DOHH2 (cell line): ENCODE results near the gene CCR5AS.

Experiments used
- H3F3A ChIP-seq: fragments of 200-600 bp; sonication (generic), shearing (Covaris generic); 2 replicates; pipeline ENCODE4 v1.6.0; 2016; ENCODE audit warnings: antibody characterized with exemption, mild to moderate bottlenecking; ENCODE audit not compliant: control insufficient read depth, insufficient read depth
- H3K27ac ChIP-seq: fragments of 200-600 bp; sonication (generic); 2 replicates; pipeline ENCODE4 v1.5.1; 2014; ENCODE audit warnings: low read depth, mild to moderate bottlenecking, low read length, moderate library complexity
- H3K27me3 ChIP-seq: fragments of 200-600 bp; sonication (generic); 2 replicates; pipeline ENCODE4 v1.6.1; 2014; ENCODE audit warnings: mild to moderate bottlenecking, low read length, mixed read lengths; ENCODE audit not compliant: control insufficient read depth
- H3K36me3 ChIP-seq: fragments of 200-600 bp; sonication (generic); 2 replicates; pipeline ENCODE4 v1.6.1; 2014; ENCODE audit warnings: mild to moderate bottlenecking, low read length, moderate library complexity, mixed read lengths; ENCODE audit not compliant: control insufficient read depth
- H3K4me1 ChIP-seq: fragments of 200-600 bp; sonication (generic); 2 replicates; pipeline ENCODE4 v1.6.1; 2014; ENCODE audit warnings: mild to moderate bottlenecking, low read length, mixed read lengths; ENCODE audit not compliant: control insufficient read depth
- H3K4me2 ChIP-seq: fragments of 200-600 bp; sonication (generic); 2 replicates; pipeline ENCODE4 v1.6.0; 2014; ENCODE audit warnings: mild to moderate bottlenecking, low read length, moderate library complexity
- H3K4me3 ChIP-seq: fragments of 200-600 bp; sonication (generic); 2 replicates; pipeline ENCODE4 v1.5.1; 2014; ENCODE audit warnings: mild to moderate bottlenecking, low read length, mixed read lengths
- H3K79me2 ChIP-seq: fragments of 200-600 bp; sonication (generic); 2 replicates; pipeline ENCODE4 v1.6.1; 2014; ENCODE audit warnings: mild to moderate bottlenecking, low read length, mixed read lengths; ENCODE audit not compliant: control insufficient read depth
- H3K9me2 ChIP-seq: fragments of 200-600 bp; sonication (generic); replicated peaks from 2 replicates; pipeline ENCODE4 v1.6.1; 2014; ENCODE audit warnings: mild to moderate bottlenecking, low read length, mixed read lengths; ENCODE audit not compliant: control insufficient read depth
- H3K9me3 ChIP-seq: fragments of 200-600 bp; sonication (generic); 2 replicates; pipeline ENCODE4 v1.6.1; 2014; ENCODE audit warnings: antibody characterized with exemption, low read length, mixed read lengths; ENCODE audit not compliant: control insufficient read depth, insufficient read depth
- H4K20me1 ChIP-seq: fragments of 200-600 bp; sonication (generic); 2 replicates; pipeline ENCODE4 v1.6.0; 2014; ENCODE audit warnings: low read depth, mild to moderate bottlenecking, antibody characterized with exemption, low read length, moderate library complexity; ENCODE audit not compliant: control insufficient read depth, insufficient read depth
- EZH2phosphoT487 ChIP-seq: fragments of 200-600 bp; sonication (generic); IDR thresholded peaks from 2 replicates; pipeline ENCODE4 v1.6.1; 2017; ENCODE audit warnings: borderline replicate concordance, mild to moderate bottlenecking, antibody characterized with exemption, low read length, moderate library complexity, mixed read lengths
- TF ChIP-seq, protein P1 (sequence below): fragments of 200-600 bp; sonication (generic); IDR thresholded peaks from one replicate; pipeline ENCODE4 v1.5.1; 2014; ENCODE audit warnings: antibody characterized with exemption, mild to moderate bottlenecking, low read depth, low read length; ENCODE audit not compliant: poor library complexity, severe bottlenecking

Gene CCR5AS

DNA sequence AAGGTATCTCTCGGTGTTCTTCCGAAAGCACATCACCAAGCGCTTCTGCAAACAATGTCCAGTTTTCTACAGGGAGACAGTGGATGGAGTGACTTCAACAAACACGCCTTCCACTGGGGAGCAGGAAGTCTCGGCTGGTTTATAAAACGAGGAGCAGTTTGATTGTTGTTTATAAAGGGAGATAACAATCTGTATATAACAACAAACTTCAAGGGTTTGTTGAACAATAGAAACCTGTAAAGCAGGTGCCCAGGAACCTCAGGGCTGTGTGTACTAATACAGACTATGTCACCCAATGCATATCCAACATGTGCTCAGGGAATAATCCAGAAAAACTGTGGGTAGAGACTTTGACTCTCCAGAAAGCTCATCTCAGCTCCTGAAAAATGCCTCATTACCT is 48.4 kb downstream of the CCR5AS start:
- no peaks in the 10 kb centered on the region for H3K9me2 ChIP-seq
- H3K36me3 ChIP-seq: no peaks in the 10 kb centered on the region
- H3K4me1 ChIP-seq: no peaks in the 10 kb centered on the region
- no peak overlapping the region for H3K4me3 ChIP-seq
- no peaks in the 10 kb centered on the region for H4K20me1 ChIP-seq
- H3K9me3 ChIP-seq: no peaks in the 10 kb centered on the region
- H3K27ac ChIP-seq: no peak overlapping the region
- no peak overlapping the region for H3K4me2 ChIP-seq
- no peaks in the 10 kb centered on the region for H3K79me2 ChIP-seq
- no peaks in the 10 kb centered on the region for H3F3A ChIP-seq
- H3K27me3 ChIP-seq: peaks cover 56% of the 10 kb centered on the region
- no peak for TF ChIP-seq EZH2phosphoT487
- TF ChIP-seq, protein P1, sequence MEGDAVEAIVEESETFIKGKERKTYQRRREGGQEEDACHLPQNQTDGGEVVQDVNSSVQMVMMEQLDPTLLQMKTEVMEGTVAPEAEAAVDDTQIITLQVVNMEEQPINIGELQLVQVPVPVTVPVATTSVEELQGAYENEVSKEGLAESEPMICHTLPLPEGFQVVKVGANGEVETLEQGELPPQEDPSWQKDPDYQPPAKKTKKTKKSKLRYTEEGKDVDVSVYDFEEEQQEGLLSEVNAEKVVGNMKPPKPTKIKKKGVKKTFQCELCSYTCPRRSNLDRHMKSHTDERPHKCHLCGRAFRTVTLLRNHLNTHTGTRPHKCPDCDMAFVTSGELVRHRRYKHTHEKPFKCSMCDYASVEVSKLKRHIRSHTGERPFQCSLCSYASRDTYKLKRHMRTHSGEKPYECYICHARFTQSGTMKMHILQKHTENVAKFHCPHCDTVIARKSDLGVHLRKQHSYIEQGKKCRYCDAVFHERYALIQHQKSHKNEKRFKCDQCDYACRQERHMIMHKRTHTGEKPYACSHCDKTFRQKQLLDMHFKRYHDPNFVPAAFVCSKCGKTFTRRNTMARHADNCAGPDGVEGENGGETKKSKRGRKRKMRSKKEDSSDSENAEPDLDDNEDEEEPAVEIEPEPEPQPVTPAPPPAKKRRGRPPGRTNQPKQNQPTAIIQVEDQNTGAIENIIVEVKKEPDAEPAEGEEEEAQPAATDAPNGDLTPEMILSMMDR: no peak

DNA sequence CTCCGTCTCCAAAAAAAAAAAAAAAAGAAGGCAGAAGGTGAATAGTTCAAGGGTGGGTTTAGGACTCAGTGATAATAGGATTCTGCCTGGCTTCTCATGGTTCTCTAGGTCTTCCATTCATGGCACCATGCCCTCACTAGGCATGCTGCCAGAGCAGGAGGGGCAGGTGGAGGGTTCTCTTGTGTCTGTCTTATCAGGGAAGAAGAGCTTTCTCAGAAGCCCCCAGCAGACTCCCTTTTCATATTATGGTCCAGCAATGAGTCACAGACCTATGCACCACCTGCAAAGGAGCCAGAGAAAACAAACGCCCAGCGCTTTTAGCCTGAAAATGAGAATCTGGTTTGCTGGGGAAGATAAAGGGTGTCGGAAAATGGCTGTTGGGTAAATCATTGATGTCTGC is 50.0 kb downstream of the CCR5AS start:
- no peaks in the 10 kb centered on the region for H3K9me2 ChIP-seq
- H3K27me3 ChIP-seq: peaks cover 55% of the 10 kb centered on the region
- H3K4me1 ChIP-seq: no peaks in the 10 kb centered on the region
- H3K4me2 ChIP-seq: no peak overlapping the region
- no peak overlapping the region for H3K27ac ChIP-seq
- TF ChIP-seq, protein P1: no peak
- TF ChIP-seq EZH2phosphoT487: no peak
- H3K4me3 ChIP-seq: no peak overlapping the region
- no peaks in the 10 kb centered on the region for H3F3A ChIP-seq
- H4K20me1 ChIP-seq: no peaks in the 10 kb centered on the region
- no peaks in the 10 kb centered on the region for H3K9me3 ChIP-seq
- H3K36me3 ChIP-seq: no peaks in the 10 kb centered on the region
- no peaks in the 10 kb centered on the region for H3K79me2 ChIP-seq

DNA sequence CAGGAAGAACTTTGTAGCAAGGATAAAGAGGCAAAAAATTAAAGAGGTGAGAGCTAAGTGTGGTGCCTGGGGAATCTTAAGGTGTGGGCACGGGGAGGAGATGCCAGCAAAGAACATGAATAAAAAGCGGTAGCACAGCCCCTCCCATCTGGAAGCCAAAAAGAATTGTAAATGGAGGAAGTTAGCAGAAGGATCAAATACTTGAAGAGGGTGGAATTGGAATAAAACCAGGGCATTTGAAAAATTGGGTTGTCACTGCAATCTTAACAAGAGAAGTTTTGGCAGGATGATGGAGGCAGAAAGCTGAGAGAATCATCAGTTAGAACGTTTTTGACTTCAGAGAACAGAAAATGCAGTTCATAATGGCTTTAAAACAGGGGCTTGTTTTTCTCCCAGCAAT is 50.6 kb downstream of the CCR5AS start:
- H3K27ac ChIP-seq: no peak overlapping the region
- no peak overlapping the region for H3K4me2 ChIP-seq
- no peaks in the 10 kb centered on the region for H3K4me1 ChIP-seq
- H3K9me2 ChIP-seq: no peaks in the 10 kb centered on the region
- no peaks in the 10 kb centered on the region for H3F3A ChIP-seq
- no peaks in the 10 kb centered on the region for H3K79me2 ChIP-seq
- H3K9me3 ChIP-seq: no peaks in the 10 kb centered on the region
- 0 out of 2 replicates have a peak, but pooled peaks cover 3% of the 10 kb centered on the region for H4K20me1 ChIP-seq
- peaks cover 61% of the 10 kb centered on the region for H3K27me3 ChIP-seq
- TF ChIP-seq, protein P1: no peak
- no peak for TF ChIP-seq EZH2phosphoT487
- H3K36me3 ChIP-seq: no peaks in the 10 kb centered on the region
- no peak overlapping the region for H3K4me3 ChIP-seq

DNA sequence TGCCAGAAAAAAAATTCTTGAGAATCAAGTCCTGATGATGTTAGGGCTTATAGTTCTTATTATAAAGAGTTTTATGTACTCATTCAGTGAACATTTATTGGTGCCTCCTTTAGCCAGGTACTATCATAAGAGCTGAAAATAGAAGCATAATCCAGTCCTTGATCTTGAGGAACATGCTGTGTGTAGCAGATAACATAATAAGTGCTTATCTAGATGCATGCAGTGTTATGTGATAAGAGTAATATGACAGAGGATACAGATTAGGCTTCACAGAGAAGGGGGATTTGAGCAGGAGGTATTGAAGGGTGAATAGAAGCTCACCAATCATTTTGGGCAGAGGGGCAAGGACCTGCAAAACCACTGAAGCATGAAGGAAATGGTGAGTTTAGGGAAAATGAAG is 51.9 kb downstream of the CCR5AS start:
- H3K4me3 ChIP-seq: no peak overlapping the region
- no peaks in the 10 kb centered on the region for H3K9me2 ChIP-seq
- H3K4me2 ChIP-seq: no peak overlapping the region
- H3K79me2 ChIP-seq: no peaks in the 10 kb centered on the region
- H3K4me1 ChIP-seq: peaks cover 2% of the 10 kb centered on the region; the same call in 1 of the 2 replicates
- H4K20me1 ChIP-seq: 0 out of 2 replicates have a peak, but pooled peaks cover 3% of the 10 kb centered on the region
- H3K9me3 ChIP-seq: no peaks in the 10 kb centered on the region
- no peak for TF ChIP-seq EZH2phosphoT487
- TF ChIP-seq, protein P1: no peak
- H3F3A ChIP-seq: no peaks in the 10 kb centered on the region
- no peak overlapping the region for H3K27ac ChIP-seq
- peaks cover 64% of the 10 kb centered on the region for H3K27me3 ChIP-seq
- H3K36me3 ChIP-seq: no peaks in the 10 kb centered on the region
